HG02610 (cell line): ENCODE results near the gene FERMT3.

Experiments
- ATAC-seq: cut with Tn5 transposase; IDR thresholded peaks from one replicate; pipeline ENCODE4 v1.9.1; 2021; ENCODE audit warnings: mild to moderate bottlenecking, moderate library complexity; ENCODE audit not compliant: unreplicated experiment

FERMT3 gene

DNA sequence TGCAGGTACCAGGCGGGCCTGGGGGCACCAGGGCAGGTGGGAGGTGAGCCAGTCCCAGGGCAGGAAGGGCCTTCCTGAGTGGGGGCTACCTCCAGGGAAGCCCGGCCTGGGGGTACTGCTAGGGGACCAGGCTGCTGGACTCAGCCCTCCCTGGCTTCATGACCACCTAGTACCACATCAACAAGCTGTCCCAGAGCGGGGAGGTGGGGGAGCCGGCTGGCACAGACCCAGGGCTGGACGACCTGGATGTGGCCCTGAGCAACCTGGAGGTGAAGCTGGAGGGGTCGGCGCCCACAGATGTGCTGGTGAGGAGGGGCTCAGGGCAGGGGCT, 12.8 kb downstream of the FERMT3 start:
- ATAC-seq = no peak

DNA sequence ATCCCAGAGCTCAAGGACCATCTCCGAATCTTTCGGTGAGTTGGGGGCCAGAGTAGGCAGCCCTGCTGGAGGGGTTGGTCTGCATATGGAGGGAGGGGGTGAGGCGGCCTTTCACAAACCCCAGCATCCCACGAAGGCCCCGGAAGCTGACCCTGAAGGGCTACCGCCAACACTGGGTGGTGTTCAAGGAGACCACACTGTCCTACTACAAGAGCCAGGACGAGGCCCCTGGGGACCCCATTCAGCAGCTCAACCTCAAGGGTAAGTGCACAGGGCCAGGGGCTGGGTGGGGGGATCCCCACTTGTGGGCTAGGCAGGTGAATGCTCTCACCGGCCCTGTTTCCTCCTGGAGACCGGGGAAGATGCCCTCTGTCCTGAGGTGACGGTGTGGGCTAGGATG, 13.2 kb downstream of the FERMT3 start:
- ATAC-seq = no peak

DNA sequence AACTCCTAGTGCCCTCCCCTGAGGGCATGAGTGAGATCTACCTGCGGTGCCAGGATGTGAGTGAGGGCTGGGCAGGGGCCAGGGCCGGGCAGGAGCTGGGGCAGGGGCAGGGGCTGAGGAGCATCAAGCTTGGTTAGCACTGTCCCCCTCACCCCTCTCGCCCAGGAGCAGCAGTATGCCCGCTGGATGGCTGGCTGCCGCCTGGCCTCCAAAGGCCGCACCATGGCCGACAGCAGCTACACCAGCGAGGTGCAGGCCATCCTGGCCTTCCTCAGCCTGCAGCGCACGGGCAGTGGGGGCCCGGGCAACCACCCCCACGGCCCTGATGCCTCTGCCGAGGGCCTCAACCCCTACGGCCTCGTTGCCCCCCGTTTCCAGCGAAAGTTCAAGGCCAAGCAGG, 13.8 kb downstream of the FERMT3 start:
- ATAC-seq = no peak

DNA sequence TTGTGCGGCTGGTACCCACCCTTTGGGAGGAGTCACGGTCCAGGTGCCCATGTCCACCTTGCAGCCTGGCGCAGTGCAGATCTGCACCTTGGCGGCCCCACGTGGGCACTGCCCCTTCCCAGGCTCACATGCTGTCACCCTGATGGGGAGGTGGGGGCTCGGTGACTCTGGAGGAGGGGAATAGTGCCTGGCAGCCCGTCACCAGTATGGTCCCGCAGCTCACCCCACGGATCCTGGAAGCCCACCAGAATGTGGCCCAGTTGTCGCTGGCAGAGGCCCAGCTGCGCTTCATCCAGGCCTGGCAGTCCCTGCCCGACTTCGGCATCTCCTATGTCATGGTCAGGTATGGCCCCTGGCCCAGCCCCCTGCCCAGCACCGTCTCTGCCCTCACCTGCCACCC, 14.3 kb downstream of the FERMT3 start:
- ATAC-seq = no peak

DNA sequence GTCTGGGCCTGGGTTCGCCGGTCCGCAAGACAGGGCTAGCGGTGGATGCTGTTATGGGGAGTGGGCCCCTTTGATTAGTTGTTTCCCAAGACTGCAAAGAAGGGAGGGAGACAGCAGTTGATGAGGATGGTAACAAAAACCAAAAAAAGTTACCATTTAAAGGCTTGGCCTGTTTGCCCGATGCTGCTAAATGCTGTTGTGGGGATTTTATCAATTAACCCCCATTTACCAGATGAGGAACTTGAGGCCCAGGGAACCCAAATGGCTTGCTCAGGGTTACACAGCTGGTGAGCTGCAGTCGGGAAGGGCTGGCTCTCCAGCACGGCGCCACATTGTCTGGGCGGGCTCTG, 16.1 kb downstream of the FERMT3 start:
- ATAC-seq = no peak

DNA sequence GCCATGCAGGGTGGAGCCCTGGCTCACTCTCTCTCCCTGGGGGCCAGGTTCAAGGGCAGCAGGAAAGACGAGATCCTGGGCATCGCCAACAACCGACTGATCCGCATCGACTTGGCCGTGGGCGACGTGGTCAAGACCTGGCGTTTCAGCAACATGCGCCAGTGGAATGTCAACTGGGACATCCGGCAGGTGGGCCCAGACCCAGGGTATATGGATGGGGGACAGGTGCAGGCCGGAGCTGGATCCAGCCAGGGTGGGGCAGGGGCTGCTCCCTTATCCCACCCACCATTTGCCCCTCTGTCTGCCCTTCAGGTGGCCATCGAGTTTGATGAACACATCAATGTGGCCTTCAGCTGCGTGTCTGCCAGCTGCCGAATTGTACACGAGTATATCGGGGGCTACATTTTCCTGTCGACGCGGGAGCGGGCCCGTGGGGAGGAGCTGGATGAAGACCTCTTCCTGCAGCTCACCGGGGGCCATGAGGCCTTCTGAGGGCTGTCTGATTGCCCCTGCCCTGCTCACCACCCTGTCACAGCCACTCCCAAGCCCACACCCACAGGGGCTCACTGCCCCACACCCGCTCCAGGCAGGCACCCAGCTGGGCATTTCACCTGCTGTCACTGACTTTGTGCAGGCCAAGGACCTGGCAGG, 16.6 kb downstream of the FERMT3 start:
- ATAC-seq = no peak

DNA sequence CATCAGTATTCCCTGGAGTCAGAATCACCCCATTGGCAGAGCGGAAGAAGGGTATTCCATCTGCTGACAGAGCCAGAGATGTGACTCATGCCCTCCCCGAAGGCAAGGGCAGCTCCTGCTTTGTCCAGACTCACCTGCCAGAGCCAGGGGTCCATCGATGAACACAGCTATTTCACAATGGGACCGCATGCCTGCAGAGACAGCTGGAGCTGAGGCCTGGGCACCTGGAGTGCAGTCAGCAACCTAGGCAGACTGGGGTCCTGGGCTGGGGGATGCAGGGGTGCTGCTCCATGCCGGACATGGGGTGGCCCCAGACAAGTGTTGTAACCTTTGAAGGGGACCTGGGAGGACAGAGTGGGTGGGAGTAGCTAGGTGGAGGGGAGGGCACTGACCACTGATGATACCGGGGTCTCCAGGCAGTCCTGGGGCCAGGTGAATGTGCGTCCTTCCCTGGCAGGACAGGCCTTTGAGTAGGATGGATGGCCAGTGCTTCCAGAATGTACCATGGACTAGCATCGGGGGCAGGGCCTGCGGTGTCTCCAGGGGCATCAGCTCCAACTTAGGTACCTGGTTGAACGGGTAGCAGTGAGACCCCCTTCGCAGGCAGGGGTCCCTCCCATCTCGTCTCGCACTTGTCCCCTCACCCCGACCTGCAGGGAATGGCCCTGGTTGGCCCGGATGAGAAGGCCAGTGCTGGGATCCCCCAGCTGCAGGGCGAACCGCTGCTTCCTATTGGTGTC, 17.8 kb downstream of the FERMT3 start:
- no peak for ATAC-seq

DNA sequence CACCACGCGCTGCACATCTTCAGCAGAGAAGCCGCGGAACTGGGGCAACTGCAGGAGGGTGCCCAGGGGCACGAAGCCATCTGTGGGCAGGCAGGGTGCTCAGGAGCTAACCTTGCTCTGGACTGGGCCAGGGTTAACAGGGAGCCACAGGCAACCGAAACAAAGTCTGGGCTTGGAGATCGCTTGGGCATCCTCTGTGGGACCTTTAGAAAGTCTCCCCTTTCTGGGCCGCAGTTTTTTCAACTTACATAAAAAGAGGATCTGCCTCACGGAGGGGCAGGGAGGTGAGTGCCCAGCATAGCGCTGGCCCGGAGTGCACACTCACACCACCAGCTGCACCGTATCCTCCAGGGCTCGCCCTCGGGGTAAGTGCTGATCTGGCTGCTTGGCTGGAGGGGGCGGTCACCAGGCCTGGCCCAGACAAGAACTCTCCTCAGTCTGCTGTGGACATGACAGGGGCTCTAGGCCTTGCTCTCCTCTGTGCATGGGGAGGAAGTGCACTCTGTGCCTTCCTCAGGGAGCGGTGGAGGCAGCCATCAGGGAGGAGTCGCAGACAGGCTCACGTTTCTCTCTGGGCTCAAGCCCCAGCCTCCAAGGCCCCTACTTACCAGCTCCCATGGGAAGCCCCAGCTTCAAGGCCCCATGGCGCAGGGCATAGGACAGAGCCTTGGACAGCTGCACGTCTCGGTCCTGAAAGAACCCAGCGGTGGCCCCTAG, 18.5 kb downstream of the FERMT3 start:
- no peak for ATAC-seq

DNA sequence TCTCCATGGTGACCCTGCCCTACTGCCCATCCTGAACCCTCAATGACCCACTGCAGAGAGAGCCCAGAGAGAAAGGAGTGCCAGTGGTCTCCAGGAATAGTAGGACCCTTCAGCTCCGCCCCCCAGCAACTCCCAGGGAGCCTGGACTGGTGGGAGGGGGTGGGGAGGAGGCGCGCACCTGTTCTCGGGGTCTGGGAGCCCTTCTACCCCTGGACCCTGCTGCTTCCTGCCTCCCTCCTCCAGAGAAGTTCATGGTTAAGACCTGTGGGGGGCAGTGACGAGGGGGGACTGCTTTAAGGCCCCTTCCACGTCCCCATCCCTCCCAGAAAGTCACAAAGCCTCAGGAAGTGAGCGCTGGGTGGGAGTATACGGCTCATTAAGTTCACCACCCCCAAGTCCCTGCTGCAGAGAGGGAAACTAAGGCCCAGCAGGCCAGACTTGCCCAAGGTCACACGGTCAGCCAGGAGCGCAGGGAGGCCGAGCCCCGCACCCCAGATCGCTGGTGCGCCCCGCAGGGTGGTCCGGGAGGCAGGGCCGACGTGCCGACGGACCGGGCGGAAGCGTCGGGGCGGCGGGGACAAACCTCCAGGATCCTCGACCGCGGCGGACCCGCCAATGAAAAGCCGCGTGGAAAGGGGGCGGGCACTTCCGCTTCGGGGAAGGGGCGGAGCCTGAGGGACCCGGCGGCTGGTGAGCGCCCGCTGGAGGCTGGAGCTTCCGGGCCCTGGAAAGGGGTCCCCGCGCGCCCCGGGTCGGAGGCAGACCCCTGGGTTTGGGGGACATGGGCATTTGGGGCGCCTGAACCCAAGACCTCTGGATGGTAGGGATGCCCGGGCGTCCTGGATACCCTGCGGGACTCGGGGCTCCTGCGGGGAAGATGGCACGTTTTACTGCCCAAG, 19.3 kb downstream of the FERMT3 start, which contains the start of the genes NUDT22 and TRPT1:
NUDT22 (plus strand) TSS at position 667 of the 899 bp plus-strand sequence. CDS start 379 bp downstream, outside the sequence.
TRPT1 (minus strand) TSS at position 579 of the 899 bp plus-strand sequence; CDS start at position 253, 326 bp downstream.
- ATAC-seq = peak; percentile 46

DNA sequence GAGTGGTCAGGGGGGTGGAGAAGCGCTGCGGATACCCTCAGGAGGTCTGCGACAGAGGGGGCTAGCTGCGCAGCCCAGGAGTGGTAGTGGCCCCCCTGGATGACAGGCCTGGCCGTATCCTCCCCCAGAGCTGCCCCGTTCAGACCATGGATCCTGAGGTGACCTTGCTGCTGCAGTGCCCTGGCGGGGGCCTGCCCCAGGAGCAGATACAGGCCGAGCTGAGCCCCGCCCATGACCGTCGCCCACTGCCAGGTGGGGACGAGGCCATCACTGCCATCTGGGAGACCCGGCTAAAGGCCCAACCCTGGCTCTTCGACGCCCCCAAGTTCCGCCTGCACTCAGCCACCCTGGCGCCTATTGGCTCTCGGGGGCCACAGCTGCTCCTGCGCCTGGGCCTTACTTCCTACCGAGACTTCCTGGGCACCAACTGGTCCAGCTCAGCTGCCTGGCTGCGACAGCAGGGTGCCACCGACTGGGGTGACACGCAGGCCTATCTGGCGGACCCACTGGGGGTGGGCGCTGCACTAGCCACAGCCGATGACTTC, 20.1 kb downstream of the FERMT3 start:
- no peak for ATAC-seq

DNA sequence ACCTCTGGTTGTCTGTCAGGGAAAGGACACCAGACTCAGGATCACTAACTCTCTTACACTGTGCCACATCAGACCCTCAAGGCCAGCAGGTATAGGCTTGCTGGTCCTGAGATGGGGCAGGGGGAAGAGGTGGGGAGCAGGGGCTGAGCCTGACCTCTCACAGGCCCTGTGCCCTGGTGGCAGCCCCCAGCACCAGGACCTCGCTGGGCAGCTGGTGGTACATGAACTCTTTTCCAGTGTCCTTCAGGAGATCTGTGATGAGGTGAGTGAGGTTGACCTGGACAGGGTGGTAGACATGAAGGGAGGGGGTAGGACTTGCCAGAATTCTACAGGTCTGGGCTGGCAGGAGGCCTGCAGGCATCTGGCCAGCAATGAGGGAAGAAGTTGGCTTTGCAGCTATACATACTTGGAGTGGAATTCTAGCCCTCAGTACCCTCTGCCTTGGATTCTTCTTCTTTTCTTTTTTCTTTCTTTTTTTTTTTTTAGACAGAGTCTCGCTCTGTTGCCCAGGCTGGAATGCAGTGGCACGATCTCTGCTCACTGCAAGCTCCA, 21.0 kb downstream of the FERMT3 start:
- no peak for ATAC-seq

DNA sequence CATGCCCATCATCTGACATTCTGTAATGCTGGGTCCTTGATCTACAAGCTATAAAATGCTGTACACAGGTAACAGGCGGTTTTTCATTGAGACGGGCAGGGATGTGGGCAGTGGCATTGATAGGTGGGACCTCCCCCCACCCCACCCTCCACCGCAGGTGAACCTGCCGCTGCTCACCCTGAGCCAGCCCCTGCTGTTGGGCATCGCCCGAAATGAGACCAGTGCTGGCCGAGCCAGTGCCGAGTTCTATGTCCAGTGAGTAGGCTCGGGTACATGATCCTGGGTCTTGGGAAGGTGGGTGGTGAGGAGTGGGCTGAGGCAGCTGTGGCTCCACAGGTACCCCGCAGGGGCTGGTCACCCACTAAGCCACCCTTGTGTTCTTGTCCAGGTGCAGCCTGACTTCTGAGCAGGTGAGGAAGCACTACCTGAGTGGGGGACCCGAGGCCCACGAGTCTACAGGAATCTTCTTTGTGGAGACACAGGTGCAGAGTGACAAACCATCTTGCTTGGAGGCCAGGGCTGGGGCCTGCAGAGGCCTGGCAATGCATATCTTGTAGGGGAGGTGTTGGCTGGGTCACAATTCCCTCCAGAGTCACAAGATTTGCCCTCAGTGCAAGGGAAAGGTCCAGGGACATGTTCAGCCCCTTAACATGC, 22.7 kb downstream of the FERMT3 start:
- ATAC-seq = no peak

DNA sequence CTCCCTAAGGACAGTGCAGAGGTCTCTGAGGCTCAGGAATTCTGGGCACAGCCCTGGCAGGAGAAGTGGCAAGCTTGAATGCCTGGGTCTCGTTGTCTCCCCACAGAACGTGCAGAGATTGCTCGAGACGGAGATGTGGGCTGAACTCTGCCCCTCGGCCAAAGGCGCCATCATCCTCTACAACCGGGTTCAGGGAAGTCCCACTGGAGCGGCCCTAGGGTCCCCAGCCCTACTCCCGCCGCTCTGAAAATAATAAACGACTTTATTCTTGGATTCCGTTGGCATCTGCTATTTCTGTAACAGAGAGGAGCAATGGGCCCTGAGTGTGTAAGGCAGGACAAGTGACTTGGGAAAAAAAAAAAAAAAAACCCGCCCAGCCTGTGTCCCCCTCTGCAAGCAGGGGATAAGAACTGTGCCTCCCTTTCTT, 23.2 kb downstream of the FERMT3 start:
- no peak for ATAC-seq

DNA sequence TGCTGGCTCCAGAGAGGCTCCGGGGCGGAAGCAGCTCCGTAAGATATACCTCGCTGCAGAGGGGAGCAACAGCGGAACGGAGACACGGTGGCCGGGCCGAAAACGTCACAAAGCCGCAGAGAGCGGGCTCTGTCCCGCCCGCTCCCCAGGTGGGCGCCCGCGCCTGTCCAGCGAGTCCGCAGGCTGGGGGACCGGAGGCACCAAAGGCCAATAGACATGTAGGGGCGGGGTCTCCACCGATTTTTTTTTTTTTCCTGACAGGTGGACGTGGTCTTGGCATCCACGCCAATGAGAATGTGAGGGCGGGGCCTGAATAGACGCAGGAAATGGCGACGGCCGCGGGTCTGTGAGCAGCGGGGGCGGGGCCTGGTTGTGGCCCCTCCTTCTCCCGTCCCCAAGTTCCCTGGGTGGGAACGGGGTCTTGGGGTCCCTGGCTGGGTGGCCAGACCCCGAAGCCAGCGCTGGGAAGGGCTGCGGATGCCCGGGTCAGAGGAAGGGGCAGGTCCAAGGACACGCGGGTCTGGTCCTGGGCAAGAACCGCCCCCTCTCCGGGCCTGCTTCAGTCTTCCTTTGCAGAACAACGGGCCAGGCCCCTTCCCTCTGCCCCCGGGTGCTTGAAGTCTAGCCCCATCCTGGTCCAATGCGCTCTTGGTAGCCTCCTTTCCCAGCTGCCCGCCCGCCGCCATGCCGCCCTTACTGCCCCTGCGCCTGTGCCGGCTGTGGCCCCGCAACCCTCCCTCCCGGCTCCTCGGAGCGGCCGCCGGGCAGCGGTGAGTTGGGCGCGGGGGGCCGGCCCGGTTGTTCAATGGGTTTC, 23.9 kb downstream of the FERMT3 start, which contains the start of gene DNAJC4:
DNAJC4 (plus strand) TSS at position 378 of the 814 bp plus-strand sequence; CDS start at position 685, 307 bp downstream.
- ATAC-seq = peak; percentile 43

DNA sequence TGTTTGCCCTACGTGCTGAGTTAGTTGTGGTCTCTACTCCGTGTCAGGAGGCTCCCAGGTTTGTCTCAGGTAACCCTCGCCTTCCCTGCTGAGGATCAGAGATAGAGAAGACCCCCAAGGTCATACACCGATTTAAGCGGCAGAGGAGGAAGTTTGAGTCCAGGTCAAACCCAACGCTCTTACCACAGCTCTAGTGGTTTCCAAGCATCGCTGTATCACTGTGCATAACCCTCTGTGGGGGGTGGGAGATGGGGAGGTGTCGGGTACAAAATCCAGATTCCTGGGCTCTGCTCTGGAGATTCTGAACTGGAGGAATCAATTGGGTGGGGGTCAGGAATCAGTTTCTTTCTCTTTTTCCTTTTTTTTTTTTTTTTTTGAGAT, 24.5 kb downstream of the FERMT3 start:
- ATAC-seq = no peak

DNA sequence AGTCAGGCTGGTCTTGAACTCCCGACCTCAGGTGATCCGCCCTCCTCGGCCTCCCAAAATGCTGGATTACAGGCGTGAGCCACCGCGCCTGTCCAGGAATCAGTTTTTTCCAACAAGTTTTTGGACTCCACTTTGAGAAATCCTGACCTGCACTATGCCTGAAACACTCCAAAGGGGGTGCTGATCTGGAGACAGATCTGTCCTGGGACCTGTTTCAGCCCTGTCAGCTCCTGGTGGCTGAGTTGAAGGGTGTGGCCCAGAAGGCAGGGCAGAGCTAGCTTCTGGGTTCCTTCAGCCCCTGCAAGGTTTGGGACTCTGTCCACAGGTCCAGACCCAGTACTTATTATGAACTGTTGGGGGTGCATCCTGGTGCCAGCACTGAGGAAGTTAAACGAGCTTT, 25.0 kb downstream of the FERMT3 start:
- ATAC-seq = no peak

DNA sequence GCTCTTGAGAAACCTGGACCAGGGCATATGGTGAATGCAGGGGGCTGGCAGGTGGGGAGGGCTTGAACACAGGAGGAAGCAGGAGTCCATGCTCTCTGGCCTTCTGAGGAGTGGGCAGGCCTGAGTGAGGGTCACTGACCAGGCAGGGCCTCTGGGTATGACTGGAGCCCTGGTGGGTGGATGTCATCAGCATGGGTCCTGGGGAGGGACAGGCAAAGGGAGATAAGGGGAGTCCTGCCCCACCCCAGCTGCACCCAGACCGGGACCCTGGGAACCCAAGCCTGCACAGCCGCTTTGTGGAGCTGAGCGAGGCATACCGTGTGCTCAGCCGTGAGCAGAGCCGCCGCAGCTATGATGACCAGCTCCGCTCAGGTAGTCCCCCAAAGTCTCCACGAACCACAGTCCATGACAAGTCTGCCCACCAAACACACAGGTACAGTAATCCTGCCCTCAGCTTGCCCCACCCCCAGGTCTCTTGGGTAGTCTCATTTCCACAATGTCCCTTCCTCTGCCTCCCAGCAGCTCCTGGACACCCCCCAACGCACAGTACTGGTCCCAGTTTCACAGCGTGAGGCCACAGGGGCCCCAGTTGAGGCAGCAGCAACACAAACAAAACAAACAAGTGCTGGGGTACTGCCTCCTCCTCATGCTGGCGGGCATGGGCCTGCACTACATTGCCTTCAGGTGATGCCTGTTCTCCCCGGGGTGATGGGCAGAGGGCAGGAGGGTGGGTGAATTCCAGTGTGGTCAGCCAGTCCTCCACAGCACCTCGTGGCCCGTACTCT, 25.9 kb downstream of the FERMT3 start:
- ATAC-seq = no peak

DNA sequence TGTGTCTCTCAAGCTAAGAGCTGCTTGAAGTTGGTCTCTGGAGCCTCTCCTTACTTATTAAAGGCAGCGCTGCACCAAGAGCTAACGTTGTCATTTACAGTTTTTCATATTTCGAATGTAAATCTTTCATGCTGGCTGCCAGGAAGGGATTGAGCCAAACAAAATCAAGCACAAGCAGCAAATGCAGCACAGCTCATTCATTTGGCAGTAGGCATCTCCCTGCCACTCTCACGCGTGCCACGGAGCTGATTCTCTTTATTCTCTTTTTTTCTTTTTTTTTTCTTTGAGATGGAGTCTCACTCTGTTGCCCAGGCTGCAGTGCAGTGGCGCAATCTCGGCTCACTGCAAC, 26.4 kb downstream of the FERMT3 start:
- no peak for ATAC-seq
